Measurements from ENCODE around the gene FAM83E. TPM values are rescaled to one million over a fixed set of nuclear protein-coding genes. Genes with fewer than 3 reads are reported as not detected.
"Not testable (repeated sequence)": the region's sequence is repeated elsewhere in the genome, so short reads cannot be mapped to it uniquely, and the experiment has no call there.

Gene FAM83E
- polyA plus RNA-seq (ENCODE audit: insufficient read length in 3 of 3), result under 1 TPM; 0.49 to 0.99 (median 0.98) TPM

DNA sequence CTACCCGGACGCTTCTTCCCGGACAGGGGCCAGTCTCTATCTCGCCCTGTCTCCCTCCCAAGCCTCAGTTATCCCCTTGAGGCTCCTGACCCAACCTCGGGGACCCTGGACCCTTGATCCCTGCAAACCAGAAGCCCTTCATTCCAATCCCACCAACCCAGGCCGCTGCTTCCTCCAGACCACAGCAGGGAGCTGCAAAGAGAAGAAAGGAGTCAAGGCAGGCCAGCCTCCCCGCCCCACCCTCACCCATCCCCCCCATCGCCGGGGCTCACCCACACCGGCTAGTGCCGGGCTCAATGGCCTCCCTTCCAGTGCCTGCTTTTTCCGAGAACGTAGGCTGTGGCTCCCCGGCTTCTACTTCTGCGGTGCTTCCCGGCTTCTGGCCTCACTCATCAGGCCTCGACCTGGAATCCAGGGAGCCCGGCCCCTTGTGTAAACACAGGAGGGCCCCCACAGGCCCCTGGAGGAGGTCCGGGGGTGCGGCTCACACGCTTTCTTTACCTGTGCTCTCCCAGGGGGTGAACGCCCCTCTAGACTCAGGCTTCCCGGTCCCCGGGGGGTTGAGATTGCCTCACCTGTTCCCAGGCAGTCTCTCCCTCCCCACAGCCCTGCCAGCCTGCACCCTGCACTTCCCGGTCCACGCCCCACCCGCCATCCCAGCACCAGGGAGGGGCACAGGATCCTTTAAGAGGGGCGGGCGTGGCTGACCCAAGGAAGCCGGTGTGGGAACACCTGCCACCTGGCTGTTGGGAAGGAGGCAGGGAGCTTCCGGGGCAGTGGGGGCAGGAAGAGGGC, at the start of gene FAM83E:
FAM83E (minus strand) TSS at position 641 of the 795 bp plus-strand sequence. CDS start 1,704 bp downstream, outside the sequence.
- no peak for DNase-seq (ENCODE audit: low read depth in 3 of 3, low spot score in 2 of 3)

DNA sequence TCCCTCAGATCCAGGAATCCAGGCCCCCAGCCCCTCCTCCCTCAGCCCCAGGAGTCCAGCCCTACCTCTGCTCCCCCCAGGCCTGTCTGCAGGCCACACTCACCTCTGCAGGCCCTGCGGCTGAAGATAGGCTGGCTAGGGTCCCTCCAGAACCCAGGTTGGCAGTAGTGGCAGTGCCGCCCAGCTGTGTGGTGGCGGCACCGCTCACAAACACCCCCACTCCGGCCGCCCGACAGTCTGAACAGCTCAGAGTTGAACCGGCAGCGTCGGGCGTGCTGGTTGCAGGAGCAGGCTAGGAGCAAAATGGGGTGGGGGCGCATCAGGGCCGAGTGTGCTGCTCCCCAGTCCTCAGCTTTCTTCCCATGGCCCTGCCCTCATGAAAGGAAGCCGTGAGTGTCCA, 49.6 kb upstream of the FAM83E start:
- DNase-seq (ENCODE audit: low read depth in 3 of 3, low spot score in 2 of 3), result no peak

DNA sequence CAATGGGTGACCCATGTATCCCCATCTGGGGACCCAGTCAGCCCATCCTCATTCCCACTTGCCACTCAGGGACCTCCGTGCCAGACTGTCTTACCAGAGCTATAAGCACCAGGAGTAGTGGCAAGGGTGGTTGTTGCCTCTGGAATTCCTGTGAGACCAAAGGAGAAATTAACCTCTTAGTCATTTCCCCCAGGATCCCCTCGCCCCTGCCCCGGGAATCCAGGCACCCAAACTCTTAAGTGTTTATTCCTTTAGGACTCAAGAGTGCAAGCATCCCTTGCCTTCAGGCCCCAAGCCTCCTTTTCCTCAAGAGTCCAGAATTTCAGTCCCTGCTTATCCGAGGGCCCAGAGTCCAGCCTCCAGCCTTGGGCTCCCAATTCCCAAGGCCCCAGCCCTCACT, 48.8 kb upstream of the FAM83E start:
- no peak for DNase-seq (ENCODE audit: low read depth in 3 of 3, low spot score in 2 of 3)

DNA sequence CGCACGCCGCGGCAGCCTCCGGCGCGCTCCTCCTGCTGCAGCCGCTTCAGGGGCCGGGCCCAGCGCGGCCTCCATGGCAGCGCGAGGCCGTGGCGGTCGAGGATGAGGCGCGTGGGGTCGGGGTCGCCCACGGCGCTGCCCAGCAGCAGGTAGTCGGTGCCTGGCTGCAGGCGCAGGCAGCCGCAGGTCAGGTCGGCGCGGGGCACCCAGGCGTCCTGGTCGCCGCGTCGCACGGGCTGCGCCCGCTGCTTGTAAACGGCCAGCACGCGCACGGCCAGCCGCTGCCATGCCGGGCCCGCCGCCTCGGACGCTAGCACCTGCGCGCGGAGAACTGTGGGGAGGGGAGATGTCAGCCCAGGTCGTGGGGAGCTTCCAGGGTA, 46.8 kb upstream of the FAM83E start:
- no peak for DNase-seq (ENCODE audit: low read depth in 3 of 3, low spot score in 2 of 3)

GRCh38 chr19:48660852-48661710, 46.2 kb upstream of the FAM83E start:
- no peak for DNase-seq (ENCODE audit: low read depth in 3 of 3, low spot score in 2 of 3)

DNA sequence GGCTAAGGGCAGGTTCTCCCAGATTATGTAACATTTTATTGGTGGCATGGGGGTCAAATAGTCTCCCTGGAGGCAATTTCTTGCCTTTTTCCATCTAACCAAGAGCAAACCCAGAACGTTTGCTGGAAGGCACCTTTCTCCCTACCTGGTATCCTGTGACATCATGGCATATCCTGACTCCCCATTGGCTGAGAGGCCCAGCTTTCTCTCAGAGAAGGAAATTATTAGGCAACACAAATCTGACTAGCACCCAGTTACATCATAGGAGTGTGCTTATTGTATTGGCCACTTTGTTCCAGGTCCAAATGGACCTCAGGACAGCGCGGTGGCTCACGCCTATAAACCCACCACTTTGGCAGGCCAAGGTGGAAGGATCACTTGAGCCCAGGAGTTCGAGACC, 44.9 kb upstream of the FAM83E start:
- DNase-seq (ENCODE audit: low read depth in 3 of 3, low spot score in 2 of 3), result no peak

DNA sequence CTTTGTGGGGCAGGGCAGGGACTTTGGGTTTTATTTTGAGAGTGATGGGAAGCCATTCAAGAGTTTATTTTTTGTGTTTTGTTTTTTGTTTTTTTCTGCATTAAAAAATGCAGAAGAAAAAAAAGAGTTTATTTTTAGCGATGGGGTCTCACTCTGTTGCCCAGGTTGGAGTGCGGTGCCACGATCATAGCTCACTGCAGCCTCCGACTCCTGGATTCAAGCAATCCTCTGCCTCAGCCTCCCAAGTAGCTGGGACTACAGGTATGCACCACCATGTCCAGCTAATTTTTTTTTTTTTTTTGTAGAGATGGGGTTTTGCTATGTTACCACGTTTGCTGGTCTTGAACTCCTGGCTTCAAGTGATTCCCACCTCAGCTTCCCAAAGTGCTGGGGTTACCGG, 43.6 kb upstream of the FAM83E start:
- no peak for DNase-seq (ENCODE audit: low read depth in 3 of 3, low spot score in 2 of 3)

DNA sequence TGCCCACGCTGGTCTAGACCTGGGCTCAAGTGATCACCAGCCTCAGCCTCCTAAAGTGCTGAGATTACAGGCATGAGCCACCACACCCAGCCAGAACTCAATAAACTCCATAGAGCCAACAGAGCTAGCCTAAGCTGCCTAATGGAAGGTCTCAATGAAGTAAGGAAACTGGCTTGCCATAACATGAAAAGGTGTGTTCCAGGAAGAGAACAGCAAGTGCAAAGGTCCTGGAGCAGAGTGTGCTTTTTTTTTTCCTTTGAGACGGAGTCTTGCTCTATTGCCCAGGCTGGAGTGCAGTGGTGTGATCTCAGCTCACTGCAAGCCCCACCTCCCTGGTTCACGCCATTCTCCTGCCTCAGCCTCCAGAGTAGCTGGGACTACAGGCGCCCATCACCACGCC, 43.0 kb upstream of the FAM83E start:
- DNase-seq (ENCODE audit: low read depth in 3 of 3, low spot score in 2 of 3), result not testable (repeated sequence)

DNA sequence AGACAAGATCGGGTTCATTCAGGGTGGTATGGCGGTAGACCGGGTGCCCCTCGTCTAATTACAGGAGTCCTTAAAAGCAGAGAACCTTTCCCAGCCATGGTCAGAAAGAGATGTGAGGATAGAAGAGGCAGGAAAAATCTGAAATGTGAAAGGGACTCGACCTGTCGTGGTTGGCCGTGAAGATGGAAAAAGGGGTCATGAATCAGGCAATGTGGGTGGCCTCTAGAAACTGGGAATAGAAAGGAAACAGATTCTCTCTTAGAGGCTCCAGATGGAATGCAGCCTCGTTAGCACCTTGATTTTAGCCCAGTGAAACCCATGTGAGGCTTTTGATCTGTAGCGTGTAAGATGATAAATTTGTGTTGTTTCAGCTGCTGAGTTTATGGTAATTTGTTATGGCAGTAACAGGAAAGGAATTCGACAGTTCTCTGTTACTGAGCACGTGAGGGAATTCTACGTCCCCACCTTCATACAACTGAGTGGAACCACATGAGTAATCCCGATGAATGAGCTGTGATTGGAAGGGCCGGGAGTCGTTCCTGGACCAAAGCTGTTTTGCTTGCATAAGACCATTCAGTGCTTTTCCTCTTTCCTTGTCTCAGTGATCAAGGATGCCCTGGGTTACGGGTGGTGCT, 42.1 kb upstream of the FAM83E start:
- DNase-seq (ENCODE audit: low read depth in 3 of 3, low spot score in 2 of 3), result no peak

- DNase-seq (ENCODE audit: low read depth in 3 of 3, low spot score in 2 of 3), result no peak
Measured at GRCh38 chr19:48654299-48655059, 39.6 kb upstream of the FAM83E start.

- no peak for DNase-seq (ENCODE audit: low read depth in 3 of 3, low spot score in 2 of 3)
Measured at GRCh38 chr19:48651683-48652048, 36.8 kb upstream of the FAM83E start.

DNA sequence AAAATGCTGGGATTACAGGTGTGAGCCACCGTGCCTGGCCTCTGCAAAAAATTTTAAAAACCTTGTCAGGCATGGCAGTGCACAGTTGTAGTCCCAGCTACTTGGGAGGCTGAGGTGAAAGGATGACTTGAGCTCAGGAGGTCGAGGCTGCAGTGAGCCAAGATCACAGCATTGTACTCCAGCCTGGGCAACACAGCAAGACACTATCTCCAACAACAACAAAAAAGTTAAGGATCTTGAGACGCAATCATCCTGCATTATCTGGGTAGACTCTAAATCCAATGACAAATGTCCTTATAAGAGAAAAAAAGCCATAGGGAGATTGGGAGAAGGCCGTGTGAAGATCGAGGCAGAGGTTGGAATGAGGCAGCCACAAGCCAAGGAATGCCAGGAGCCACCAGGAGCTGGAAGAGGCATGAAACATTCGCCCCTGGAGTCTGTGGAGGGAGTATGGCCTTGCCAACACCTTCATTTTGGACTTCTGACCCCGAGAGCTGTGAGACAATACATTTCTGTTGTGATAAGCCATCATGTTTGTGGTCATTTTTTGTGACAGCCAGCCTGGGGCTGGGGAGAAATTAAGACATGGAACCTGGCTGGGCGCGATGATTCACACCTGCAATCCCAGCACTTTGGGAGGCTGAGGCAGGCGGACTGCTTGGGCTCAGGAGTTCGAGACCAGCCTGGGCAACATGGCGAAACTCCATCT, 36.3 kb upstream of the FAM83E start:
- DNase-seq (ENCODE audit: low read depth in 3 of 3, low spot score in 2 of 3), result no peak

GRCh38 chr19:48648134-48648533, 33.3 kb upstream of the FAM83E start:
- no peak for DNase-seq (ENCODE audit: low read depth in 3 of 3, low spot score in 2 of 3)

GRCh38 chr19:48646722-48647216, 31.9 kb upstream of the FAM83E start:
- DNase-seq (ENCODE audit: low read depth in 3 of 3, low spot score in 2 of 3), result no peak

GRCh38 chr19:48646001-48646721, 31.3 kb upstream of the FAM83E start, which contains the start of gene CA11:
TSS of gene CA11 (minus strand) at chr19:48646187. CDS start at chr19:48645632, 555 bp downstream.
- DNase-seq (ENCODE audit: low read depth in 3 of 3, low spot score in 2 of 3), result no peak

DNA sequence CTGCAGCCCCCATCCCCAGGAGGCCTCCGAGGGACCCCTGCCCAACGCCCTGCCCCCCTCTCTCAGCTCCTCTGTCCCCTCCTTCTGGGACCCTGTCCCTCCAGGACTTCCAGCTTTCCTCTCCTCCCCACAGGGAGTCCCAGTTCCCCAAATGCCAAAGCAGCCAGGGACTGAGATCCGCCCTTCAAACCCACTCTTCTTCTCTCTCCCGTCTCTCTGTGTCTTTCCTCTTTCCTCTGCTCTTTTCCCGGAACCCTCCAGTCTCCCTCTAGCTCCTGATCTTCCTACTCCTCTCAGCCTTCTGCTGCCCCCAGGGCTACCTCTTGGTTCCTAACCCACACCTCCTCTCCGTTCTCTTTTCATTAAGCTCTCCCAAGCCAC, 30.7 kb upstream of the FAM83E start:
- no peak for DNase-seq (ENCODE audit: low read depth in 3 of 3, low spot score in 2 of 3)

DNA sequence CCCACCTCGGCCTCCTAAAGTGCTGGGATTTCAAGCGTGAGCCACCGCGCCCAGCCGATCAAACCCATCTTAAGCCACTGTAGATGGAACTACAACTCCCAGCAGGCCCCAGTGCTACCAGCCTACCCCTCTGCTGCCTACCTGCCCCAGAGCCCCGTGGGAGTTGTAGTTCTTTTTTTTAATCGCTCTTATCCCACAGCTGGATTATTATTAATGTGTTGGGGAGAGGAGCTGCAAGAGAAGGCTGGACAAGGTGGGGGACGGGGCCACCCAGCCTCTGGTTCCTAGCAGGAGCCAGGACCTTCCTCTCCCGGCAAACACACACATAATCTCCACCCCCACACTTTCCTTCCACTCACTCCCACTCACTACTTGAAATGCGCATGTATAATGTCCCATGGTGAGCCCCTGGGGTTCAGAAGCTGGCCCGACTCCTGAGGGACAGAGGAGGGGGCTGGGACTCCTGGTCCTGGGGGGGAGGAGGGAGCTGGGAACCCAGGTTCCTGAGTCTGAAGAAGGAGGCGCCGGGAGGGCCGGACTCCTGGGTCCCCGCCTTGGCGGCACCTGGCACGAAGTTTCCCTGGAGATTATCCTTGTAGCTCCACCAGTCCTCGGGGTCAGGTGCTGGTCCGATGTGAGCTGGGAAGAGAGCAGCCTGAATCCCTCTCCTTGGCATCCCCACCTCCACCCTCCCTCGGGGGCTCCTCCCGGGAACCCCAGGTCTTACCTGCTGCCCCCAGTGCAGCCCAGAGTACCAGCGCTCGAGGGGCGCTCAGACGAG, 30.2 kb upstream of the FAM83E start:
- no peak for DNase-seq (ENCODE audit: low read depth in 3 of 3, low spot score in 2 of 3)

DNA sequence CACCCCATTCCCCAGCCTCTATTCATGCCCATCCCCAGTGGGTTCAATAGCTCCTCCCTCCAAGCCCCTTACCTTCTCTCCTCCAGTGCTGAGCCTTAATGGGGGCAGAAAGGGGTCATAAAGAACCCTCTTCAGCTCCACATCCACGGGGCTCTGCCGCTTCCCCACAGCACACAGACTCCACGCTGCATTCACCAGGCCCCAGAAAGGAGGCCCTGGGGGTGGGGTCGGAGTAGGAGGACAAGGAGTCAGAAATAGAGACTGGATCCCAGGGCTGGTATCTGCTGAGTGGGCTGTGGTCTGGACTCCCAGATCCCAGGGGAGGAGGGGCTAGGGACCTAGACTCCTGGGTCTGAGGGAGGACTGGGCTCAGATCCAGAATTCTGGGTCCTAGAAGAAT, 29.5 kb upstream of the FAM83E start:
- DNase-seq (ENCODE audit: low read depth in 3 of 3, low spot score in 2 of 3), result no peak
